Activated gamma-delta T cell treated with Interleukin-2 at 50 U/mL for 16 hours (primary cell): ENCODE measurements around the gene RPS18.

ENCODE experiments used
- DNase-seq: peaks from one replicate; pipeline ENCODE4 v3.0.0-alpha.2; 2020

Gene RPS18

DNA sequence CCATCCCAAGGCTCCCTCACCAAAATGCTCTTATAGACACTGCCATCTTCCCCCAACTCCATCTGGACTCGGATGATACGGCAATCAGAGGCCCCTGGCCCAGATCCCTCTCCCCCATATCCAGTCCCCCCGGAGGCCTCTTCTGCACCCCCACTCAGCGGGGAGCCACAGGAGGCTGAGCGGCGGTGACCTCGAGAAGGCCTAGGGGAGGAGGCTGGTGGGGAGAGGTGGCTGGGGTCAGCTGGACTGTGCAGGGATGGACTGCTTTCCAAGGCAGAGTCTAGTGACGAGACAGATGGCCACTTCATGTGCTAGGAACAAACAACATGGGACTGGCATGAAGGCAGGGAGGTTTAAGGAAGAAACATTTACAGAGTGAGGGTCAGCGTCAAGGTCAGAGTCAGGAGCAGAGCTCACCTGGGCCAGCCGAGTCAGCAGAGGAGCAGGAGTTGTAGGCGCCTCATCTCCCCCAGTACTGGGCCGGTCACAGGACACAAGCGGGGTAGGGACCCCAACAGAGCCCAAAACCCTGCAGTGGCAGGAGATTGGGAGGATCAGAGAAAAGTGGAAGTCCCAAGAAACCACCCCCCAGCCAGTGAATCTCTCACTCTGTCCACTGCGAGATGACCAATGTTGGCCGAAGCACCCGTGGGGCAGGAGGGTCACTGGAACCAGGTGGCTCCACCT, 21.3 kb downstream of the RPS18 start:
- DNase-seq = no peak

DNA sequence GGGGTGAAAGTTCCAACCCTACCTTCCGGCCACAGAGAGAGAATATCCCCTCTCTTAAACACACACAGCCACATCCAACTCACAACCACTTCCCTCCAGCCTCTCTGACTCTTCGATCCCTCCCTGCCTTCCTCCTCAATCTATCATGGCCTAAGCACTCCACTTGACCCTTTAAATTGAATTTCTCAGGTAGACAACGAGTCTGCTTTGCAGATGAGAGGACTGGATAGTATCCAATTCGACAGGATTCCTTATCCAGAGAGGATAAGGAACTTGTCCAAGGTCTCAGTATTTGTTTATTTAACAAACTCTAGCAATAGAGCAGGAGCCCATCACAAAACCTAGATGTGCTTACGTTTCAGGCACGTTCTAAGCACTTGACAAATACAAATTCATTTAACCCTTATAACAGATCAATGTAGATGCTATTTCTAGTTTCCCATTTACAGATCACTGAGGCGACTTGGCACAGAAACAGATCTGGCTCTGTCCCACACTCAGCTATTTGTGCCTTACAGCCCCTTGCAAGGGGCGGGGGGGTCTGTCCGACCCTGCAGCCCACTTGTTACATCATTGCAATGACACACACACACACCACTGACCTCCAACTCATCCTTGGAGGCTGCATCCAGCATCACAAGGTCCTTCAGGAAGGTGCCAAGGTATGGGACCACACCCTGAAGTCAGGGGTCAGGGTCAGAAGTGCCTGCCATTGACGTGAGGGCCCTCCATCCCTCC, 22.4 kb downstream of the RPS18 start:
- DNase-seq = no peak

DNA sequence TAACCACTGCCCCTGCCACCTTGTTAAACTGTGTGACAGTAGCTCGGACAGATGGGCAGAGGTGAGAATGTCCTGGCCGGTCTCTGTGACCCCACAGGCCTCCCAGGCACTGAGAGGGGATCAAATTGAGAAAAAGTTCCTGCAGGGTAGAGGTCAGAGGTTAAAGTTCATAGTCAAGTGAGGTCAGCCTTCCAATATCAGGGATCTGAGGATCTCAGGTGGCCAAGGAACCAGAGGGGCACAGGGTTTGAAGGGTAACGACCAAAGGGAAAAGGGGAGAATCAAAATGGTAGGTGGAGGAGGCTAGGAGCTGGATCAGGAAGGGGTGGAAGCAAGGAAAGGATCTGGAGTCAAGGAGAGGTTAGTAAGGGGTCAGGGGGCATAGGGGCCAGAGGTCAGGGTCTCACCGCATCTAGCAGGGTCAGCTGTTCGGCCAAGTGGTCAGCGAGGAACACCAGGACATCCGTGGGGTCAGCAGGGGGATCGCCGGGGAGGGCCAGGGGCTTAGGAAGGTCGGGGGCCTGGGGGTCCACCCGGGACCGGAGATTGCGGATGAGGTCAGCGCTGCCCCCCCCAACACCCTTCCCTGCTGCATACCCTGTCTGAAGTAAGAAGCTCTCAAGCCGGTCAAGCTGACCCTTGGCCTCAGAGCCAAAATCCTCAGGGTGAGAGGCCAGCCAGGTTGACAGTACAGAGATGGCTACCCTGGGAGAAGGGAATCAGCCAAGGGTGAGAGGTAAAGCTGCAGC, 23.9 kb downstream of the RPS18 start:
- no peak for DNase-seq

DNA sequence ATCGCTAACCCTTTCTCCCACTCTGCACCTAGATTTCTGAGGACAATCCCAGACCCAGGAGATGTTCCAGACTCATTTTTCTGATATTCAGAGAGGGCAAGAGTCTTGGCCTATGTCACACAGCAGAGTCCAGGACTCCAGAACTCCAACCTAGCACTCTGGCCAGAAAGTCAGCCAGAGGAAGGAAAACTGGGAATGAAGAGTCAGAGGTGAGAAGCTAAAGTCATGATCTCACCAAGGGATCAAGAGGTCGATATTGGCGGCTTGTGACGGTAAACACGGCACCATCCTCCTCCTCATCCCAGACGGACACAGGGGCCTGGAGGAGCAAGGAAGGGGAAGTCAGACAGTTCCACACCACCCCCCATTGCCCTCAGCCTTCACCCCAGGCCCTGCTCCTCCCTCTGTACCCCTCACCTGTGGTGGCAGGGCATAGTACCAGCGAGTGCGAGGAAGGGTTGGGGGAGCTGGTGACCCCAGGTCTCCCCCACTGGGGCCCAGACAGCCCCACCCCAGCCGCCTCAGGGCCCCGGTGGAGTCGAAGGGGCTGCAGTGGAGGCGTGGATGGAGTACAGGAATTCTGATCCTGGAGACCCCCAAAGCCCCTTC, 25.0 kb downstream of the RPS18 start:
- DNase-seq = no peak

DNA sequence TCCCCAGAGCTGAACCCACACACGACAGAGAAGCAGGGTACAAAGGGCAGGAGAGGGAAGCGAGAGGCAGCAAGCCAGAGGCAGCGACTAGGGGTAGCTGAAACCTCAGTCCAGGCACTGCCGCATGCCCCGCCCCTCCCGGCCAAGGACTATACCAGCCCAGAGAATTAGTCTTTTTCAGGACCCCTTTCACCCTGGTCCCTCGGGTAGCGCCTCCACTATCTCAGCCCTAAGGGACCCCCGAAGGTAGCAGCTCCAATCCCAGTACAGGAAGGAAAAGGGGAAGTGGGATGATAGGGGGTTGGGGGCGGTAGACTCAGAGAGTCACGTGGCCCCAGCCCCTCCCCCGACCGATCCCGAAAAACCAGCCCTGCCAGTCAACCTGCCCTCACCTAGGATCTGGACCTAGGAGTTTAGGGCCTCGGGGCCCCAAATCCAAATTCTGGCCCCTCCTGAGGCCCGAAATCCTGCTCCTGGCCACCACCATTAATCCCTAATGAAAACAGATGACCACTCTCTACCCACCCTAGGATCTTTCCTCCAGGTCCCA, 25.6 kb downstream of the RPS18 start:
- DNase-seq = no peak

DNA sequence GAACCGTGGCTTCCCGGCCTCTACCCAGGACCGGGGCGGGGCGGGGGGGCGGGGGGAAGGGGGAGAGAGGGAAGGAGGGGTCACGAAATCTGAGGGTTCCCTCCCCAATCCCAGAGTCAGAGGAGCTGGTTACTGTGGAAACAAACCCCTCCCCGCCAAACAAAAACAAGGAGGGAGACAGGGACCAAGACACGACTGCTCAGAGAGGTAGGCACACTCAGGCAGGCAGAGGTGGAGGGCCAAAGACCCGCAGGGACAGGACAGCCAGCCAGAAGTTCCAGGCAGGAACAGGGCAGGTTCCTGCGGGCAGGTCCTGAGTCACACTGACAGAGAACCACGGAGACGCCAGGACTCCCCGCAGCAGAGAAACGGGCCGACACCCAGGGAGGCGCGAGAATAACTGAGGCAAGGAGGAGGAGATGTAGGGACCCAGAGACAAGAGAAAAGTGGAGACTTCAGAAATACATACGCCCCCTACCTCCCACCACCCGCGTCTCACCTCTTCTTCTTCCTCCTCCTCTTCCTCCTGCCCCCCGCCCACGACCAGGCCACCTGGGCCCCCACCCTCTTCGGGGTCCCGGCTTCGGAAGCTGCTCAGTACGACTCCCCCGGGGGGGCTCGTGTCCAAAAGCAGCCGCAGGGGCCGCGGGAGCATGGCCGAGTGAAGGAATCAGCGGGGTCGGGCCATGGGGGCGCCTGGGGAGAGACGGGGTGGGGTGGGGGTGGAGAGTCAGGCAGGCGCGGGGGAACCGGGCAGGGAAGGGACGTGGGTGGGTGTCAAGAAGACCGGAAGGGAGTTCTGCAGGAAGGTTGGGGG, 26.3 kb downstream of the RPS18 start:
- peak; percentile 40 for DNase-seq

DNA sequence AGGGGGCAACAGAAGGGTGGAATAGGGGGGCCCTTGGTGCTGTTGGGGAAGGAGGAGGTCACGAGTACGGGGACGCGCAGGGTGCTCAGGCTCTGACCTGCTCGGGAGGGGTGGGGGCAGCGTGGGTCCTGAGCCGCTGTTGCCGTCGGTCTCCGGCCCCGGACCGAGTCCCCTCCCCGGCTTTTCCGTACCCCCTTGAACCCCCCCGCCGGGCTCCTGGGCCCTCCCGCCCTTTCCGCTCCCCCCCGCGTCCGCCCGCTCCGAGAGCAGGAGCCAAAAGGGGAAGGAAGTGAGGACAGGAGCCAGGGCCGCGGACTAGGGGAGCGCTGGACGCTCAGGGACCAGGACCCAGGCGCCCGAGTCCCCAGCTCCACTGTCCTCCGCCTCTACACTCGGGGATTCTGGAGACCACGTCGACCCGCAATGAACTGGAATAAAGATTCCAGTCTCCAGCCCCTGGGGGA, 26.9 kb downstream of the RPS18 start, which contains the start of gene RGL2:
Gene RGL2 (minus strand): TSS at position 170 of the 464 bp plus-strand sequence. CDS start 332 bp downstream, outside the sequence.
- peak; percentile 63 for DNase-seq

DNA sequence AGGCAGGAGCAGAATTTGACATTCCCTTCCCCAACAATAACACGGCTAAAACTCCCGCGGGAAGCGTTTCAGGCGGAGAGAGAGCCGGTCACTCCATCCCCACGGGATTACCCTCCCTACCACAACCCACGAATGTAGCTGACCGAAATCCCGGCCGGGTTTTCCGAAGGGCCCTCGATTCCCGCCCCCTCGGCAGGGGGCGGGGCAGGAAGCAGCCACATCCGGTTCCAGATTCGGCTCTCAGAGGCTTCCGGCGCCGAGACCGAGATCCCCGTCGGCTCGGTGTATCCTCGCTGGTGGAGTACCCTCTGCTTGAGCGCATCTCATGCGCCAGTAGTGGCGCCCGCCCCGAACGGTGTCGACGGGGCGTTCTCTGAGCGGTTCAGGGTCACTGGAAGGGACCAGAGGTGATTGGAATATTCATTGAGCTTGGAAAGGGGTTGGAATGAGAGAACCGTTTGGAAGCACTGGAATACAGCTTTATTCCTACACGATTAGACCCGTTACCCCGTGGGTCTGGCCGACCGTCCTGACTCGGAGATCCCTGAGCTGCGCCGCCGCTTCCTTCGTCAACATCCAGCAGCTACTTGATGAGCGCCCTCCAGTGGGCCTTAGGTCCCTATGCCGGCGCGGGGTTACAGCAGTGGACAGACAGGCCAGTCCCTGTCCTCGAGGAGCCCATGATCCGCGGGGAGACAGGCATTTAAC, 27.5 kb downstream of the RPS18 start:
- peak; percentile 93 for DNase-seq

DNA sequence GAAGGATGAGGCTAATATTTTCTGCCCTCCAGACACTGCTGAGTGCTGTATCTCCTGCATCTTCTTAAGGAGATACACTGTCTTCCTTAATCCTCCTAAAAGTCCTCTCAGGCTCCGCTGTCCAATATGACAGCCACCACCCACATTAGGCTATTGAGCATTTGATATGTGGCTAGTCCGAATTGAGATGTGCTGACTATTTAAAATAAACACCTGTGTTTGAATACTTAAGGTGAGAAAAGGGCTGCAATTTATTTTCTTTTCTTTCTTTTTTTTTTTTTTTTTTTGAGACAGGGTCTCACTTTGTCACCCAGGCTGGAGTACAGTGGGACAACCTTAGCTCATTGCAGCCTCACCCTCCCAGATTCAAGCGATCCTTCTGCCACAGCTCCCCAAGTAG, 30.0 kb downstream of the RPS18 start:
- no peak for DNase-seq

DNA sequence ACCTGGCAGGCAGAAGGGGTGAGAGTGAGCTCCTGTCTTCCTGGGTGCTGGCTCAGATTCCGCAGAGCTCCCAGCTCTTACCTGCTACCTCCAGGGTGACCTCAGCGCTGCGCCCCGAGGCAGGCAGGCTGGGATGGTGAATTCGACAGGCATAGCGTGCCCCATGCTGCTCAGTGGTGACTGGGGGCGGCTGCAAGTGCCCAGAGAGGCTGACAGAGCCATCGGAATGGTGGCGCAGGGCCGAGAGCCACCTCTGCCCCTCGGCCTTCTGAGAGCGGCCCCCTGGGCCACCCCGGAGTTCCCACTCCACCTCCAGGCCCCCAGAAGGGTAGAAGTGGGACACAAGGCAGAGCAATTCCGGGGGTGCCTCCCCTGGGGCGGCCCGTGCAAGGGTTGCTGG, 32.3 kb downstream of the RPS18 start:
- no peak for DNase-seq

DNA sequence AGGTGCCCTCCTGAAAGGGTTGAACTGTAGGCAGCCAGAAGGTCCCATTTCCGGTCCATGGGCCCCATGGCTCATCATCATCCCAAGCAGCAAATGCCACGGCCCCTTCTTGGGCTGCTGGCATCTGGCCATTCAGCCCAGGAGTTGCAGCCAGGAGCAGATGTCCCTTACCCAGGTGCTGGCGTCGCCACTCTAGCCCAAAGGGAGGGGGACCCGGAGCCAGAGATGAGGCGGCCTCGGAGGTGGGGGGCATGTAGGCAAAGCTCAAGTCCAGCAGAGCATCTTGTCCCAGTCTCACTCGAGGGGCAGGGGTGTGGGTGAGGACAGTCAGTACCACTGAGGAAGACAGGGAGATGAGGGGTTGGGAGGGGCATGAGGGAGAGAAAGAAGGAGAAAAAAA, 33.2 kb downstream of the RPS18 start:
- no peak for DNase-seq

DNA sequence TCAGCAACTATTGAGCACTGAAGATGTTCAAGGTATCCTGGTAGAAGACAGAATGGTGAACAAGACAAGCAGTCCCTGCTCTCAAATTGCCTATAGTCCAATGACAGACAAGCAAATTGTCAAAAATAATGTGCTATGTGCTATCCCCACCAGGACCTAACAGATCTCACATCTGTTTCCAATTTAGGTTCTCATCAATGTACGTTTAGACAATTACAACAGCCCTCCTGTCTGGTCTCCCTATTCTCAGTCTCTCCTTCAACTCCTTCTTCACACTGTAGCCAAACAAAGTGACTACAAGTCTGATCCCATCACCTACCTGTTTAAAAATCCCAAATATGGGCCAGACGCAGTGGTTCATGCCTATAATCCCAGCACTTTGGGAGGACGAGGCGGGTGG, 34.5 kb downstream of the RPS18 start:
- no peak for DNase-seq

DNA sequence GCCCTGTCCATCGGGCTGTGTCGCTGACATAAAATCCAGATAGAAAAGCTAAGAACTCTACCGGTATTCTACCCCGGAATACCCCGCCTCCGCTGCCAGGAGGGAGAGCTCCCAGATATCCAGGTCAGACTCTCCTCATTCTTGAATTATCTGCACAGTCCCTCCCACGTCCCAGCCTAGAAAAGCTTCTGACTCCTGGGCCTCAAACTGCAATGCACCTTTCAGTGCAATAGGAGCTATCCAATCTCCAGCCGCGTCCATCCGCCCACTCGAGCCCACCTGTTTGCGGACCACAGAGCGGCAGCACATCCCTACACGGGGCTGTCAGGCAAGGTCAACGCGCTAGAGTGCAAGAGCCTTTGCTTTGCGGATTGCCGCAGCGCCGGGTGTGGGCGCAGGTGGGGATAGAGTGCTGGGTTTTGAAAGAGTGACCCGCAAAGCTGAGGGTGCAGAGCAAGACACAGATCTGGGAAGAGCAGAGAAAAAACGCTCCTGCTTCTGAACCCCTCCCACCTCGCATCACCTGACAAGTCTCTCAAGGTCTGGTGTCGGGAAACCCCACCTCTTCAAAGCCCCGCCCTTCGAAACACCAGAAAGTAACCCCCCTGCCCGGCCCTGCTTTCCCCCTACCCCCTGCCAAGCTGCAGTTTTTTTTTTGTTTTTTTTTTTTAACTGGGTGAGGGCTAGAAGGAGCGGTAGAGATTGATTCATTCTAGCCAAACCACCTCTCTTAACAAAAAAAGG, 40.7 kb downstream of the RPS18 start:
- peak; percentile 76 for DNase-seq

DNA sequence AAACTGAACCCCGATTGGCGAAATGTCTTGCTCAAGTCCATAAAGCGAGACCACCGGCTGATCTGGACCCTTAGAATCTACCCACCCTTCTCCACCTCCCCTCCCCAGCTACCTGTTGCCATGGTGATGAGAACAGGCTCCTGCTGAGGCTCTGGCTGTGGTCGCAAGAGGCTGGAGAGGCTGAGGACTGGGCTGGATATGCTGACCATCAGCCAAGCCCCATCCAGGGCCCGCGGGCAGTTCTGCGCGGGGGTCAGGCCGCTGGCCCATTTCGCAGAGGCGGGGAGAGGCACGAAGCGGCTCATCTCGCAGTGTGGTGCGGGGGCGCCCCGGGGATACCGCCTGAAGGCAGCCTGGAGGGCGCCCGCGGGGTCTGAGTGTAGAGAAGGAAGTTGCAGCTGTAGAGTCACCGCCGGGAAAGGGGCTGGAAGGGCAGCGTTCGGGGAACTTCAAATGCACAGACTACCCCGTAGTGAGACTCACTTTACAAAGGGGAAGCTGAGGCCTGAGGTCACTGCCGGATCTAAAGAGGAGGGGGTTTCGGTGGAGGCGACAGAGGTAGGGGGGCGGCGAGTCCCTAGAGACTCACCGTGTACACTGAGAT, 41.3 kb downstream of the RPS18 start:
- no peak for DNase-seq

DNA sequence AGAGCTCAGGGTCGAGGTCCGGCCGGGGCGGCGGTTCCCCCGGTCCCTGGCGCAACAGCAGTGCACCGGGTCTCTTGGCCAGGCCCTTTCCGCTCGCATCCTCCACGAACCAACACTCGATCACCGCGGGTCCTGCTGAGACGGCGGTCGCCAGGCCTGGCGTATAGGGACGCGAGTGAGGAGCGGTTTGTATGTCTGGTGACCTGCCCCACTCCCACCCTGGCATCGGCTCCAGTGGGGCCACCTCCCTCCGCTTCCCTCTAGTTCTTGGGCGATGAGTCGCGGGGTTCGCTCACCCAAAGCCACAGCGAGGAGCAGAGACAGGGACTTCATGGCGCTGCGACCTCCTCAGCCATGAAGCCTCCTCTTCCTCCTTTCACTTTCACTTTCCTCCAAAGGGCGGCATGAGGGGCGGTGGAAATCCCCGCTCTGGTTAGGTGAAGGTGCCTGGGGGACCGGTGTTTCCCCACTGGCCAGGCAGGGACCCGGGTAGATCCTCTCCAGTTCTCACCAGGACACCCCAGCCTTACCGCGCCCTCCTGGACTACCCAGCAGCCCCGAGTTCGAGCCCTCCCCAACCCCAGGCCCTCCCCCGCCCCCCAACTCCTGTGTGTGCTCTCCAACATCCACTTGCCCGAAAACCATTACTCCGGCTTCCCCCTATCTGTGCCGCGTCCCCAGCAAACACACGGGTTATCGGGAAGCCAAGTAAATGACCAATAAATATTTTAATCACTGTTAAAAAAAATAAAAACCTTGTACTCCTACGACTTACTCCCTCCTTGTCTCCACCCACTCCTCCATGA, 42.0 kb downstream of the RPS18 start, which contains the start of gene TAPBP:
Gene TAPBP (minus strand): TSS at position 370 of the 806 bp plus-strand sequence. CDS start 37 bp downstream, at position 333.
- peak; percentile 80 for DNase-seq

DNA sequence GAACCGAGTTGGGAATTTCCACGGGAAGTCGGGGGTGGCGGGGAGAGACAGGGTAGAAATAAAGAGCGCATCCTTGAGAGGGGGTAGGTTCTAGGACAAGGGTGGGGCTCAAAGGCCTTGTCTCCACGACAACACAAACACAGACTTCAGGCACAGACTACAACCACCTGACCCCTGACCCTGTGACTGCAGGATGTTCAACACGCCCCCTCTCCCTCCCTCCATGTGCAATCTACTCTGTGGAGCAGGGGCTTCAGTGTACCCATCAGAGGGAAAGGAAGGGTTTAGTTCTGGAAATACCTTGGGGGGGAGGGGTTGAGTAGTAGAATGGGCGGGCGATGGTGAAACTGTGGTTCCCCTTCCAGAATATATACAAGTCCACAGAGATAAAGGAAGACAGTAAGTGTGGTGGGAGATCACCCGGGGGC, 42.7 kb downstream of the RPS18 start:
- DNase-seq = peak; percentile 51

DNA sequence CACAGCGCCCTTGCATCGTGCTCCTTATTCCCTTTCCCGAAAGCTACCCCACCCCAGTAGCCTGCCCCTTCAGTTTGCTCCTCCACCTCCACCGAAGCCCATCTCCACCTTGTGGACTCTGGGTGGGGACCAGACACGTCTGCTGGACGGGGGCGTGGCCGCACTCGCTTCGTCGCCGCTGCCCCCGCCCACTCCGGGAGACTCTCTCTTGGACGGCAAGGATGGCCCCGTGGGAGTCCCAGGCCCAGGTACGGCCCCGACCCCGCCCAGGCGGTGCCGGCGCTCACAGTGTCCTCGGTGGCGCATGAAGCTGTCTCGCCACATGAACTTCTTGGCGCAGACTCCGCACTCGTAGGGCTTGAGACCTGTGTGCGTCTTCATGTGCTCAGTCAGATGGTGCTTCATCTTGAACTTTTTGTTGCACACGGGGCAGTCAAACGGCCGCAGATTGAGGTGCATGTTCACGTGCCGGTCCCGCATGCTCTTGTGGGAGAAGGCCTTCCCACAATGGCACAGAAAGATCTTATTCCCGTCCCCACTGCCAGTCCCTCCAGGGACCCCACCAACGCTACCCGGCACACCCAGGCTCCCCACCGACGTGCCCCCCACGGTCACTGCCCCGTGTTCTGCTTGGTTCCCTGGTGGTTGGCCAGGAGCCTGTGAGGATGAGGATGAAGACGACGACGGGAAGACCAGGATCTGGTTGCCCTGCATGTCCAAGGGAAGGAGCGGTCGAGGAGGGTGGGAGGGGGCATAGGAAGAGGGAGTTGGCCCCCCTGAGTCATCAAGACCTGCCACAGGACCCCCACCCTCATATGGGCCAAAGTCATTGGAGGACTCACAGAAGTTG, 43.3 kb downstream of the RPS18 start:
- no peak for DNase-seq
